Ectodermal cell (in vitro differentiated cells): Measurements from ENCODE around the gene ZWILCH.

Source experiments
- H3K27ac ChIP-seq: 2 replicates; pipeline ENCODE4 v1.7.0; 2013; ENCODE audit warnings: mild to moderate bottlenecking, low read depth, low read length; ENCODE audit not compliant: insufficient read depth, poor library complexity, severe bottlenecking
- H3K27me3 ChIP-seq: 2 replicates; pipeline ENCODE4 v1.7.0; 2013; ENCODE audit warnings: mild to moderate bottlenecking, low read length; ENCODE audit not compliant: insufficient read depth, control insufficient read depth, poor library complexity, severe bottlenecking
- H3K36me3 ChIP-seq: one replicate; pipeline ENCODE4 v1.7.0; 2013; ENCODE audit warnings: low read length; ENCODE audit not compliant: control insufficient read depth, insufficient read depth
- H3K4me1 ChIP-seq: one replicate; pipeline ENCODE4 v1.7.0; 2013; ENCODE audit warnings: low read length; ENCODE audit not compliant: control insufficient read depth, insufficient read depth
- H3K4me3 ChIP-seq: 2 replicates; pipeline ENCODE4 v1.7.0; 2013; ENCODE audit warnings: low read depth, low read length, control low read depth; ENCODE audit not compliant: insufficient read depth
- H3K9me3 ChIP-seq: 2 replicates; pipeline ENCODE4 v1.7.0; 2013; ENCODE audit warnings: mild to moderate bottlenecking, low read length, moderate library complexity; ENCODE audit not compliant: control insufficient read depth
- WGBS, 2 experiments: methylation state at CpG; one replicate each; pipeline ENCODE4 v1.1.7; 2013; ENCODE audit warnings: missing lambda C conversion rate in 2 of 2; 5-methylcytosine and 5-hydroxymethylcytosine counted together

The ZWILCH gene

GRCh38 chr15:66591322-66591862, 86.3 kb downstream of the ZWILCH start:
- H3K4me1 ChIP-seq: peaks cover 5% of the 10 kb centered on the region
- H3K27me3 ChIP-seq: no peaks in the 10 kb centered on the region
- no peak overlapping the region for H3K4me3 ChIP-seq
- H3K27ac ChIP-seq: no peak overlapping the region
- no peaks in the 10 kb centered on the region for H3K36me3 ChIP-seq
- H3K9me3 ChIP-seq: no peaks in the 10 kb centered on the region
- 93 to 95% methylated on average over 4 of the region's 4 CpGs for WGBS, 2 experiments

GRCh38 chr15:66592505-66593218, 87.5 kb downstream of the ZWILCH start:
- no peaks in the 10 kb centered on the region for H3K36me3 ChIP-seq
- H3K27ac ChIP-seq: no peak overlapping the region
- H3K4me1 ChIP-seq: peaks cover 5% of the 10 kb centered on the region
- H3K9me3 ChIP-seq: no peaks in the 10 kb centered on the region
- WGBS, 2 experiments: 88 to 94% methylated on average over 12 of the region's 12 CpGs
- no peak overlapping the region for H3K4me3 ChIP-seq
- H3K27me3 ChIP-seq: no peaks in the 10 kb centered on the region

- 90% methylated on average over 3 of the region's 3 CpGs for WGBS, 2 experiments
Measured at GRCh38 chr15:66593219-66593780, 88.2 kb downstream of the ZWILCH start.

GRCh38 chr15:66594344-66594743, 89.2 kb downstream of the ZWILCH start:
- no peak overlapping the region for H3K27ac ChIP-seq
- no peaks in the 10 kb centered on the region for H3K9me3 ChIP-seq
- H3K4me1 ChIP-seq: peaks cover 5% of the 10 kb centered on the region
- H3K4me3 ChIP-seq: no peak overlapping the region
- no peaks in the 10 kb centered on the region for H3K27me3 ChIP-seq
- H3K36me3 ChIP-seq: no peaks in the 10 kb centered on the region
- WGBS, 2 experiments: 76 to 81% methylated on average over 10 of the region's 10 CpGs

More at GRCh38 chr15:66593219-66593780, 88.2 kb downstream of the ZWILCH start:
- Histone ChIP-seq H3K9me3 (no peaks in the 10 kb centered on the region), H3K4me1 (peaks cover 5% of the 10 kb centered on the region), H3K4me3 (no peak overlapping the region), H3K27ac (no peak overlapping the region), H3K27me3 (no peaks in the 10 kb centered on the region), H3K36me3 (no peaks in the 10 kb centered on the region)

- H3K27me3 ChIP-seq: no peaks in the 10 kb centered on the region
- no peak overlapping the region for H3K27ac ChIP-seq
- H3K9me3 ChIP-seq: no peaks in the 10 kb centered on the region
- no peaks in the 10 kb centered on the region for H3K36me3 ChIP-seq
- peaks cover 5% of the 10 kb centered on the region for H3K4me1 ChIP-seq
- 92% methylated on average over 5 of the region's 5 CpGs for WGBS, 2 experiments
- no peak overlapping the region for H3K4me3 ChIP-seq
Measured at GRCh38 chr15:66594836-66595235, 89.7 kb downstream of the ZWILCH start.

- H3K27ac ChIP-seq: no peak overlapping the region
- H3K27me3 ChIP-seq: no peaks in the 10 kb centered on the region
- H3K9me3 ChIP-seq: no peaks in the 10 kb centered on the region
- H3K4me3 ChIP-seq: no peak overlapping the region
- H3K36me3 ChIP-seq: no peaks in the 10 kb centered on the region
- H3K4me1 ChIP-seq: peaks cover 5% of the 10 kb centered on the region
Measured at GRCh38 chr15:66595332-66595731, 90.2 kb downstream of the ZWILCH start.

- 92% methylated on average over 7 to 8 of the region's 8 CpGs for WGBS, 2 experiments
Measured at GRCh38 chr15:66595931-66596545, 90.9 kb downstream of the ZWILCH start.

GRCh38 chr15:66598095-66598815, 93.1 kb downstream of the ZWILCH start:
- Histone ChIP-seq H3K9me3 (no peaks in the 10 kb centered on the region), H3K27ac (no peak overlapping the region), H3K27me3 (no peaks in the 10 kb centered on the region), H3K4me3 (no peak overlapping the region), H3K36me3 (no peaks in the 10 kb centered on the region), H3K4me1 (no peaks in the 10 kb centered on the region)
- WGBS, 2 experiments: 88 to 90% methylated on average over 13 of the region's 14 CpGs

More at GRCh38 chr15:66595931-66596545, 90.9 kb downstream of the ZWILCH start:
- Histone ChIP-seq H3K4me3 (no peak overlapping the region), H3K9me3 (no peaks in the 10 kb centered on the region), H3K4me1 (peaks cover 5% of the 10 kb centered on the region), H3K36me3 (no peaks in the 10 kb centered on the region), H3K27me3 (no peaks in the 10 kb centered on the region), H3K27ac (no peak overlapping the region)
